HFFc6 (cell line): ENCODE measurements around the gene PLLP. TPM values are rescaled to one million over a fixed set of nuclear protein-coding genes. Genes with fewer than 3 reads are reported as not detected.

Experiments
- DNase-seq: peaks from one replicate; pipeline ENCODE4 v3.0.0-alpha.2; 2018
- H3K27ac Mint-ChIP-seq: 2 replicates; pipeline ENCODE4 v1.8.0; 2020; ENCODE audit warnings: mild to moderate bottlenecking, mixed read lengths
- H3K27me3 Mint-ChIP-seq: 2 replicates; pipeline ENCODE4 v1.8.0; 2021; ENCODE audit warnings: mild to moderate bottlenecking, moderate library complexity, mixed read lengths; ENCODE audit not compliant: insufficient read depth
- H3K36me3 Mint-ChIP-seq: 2 replicates; pipeline ENCODE4 v1.8.0; 2021; ENCODE audit warnings: low read depth, mixed read lengths
- H3K4me1 Mint-ChIP-seq: 2 replicates; pipeline ENCODE4 v1.8.0; 2020; ENCODE audit warnings: low read depth, mixed read lengths
- H3K4me3 Mint-ChIP-seq: 2 replicates; pipeline ENCODE4 v1.8.0; 2020; ENCODE audit warnings: mild to moderate bottlenecking, moderate library complexity, mixed read lengths
- H3K9me3 Mint-ChIP-seq: 2 replicates; pipeline ENCODE4 v1.8.0; 2020; ENCODE audit warnings: mild to moderate bottlenecking, mixed read lengths
- CTCF ChIP-seq: fragments of 200-600 bp; sonication (generic); IDR thresholded peaks from 2 replicates; pipeline ENCODE4 v1.5.0; 2021; ENCODE audit warnings: antibody characterized with exemption, mild to moderate bottlenecking
- total RNA-seq, 6 experiments: library from RNA; stranded (reverse); fragmentation: NEBNext Ultra II Directional; extraction: Animal tissue kit (Norgen Biotek cat#: 25700); gene quantifications; 2 replicates in 1 of 6; 3 replicates in 5 of 6; pipeline ENCODE4 v1.2.3, GENCODE V29; 2021

The PLLP gene
- total RNA-seq, 6 experiments from 2014 or later = not detected

DNA sequence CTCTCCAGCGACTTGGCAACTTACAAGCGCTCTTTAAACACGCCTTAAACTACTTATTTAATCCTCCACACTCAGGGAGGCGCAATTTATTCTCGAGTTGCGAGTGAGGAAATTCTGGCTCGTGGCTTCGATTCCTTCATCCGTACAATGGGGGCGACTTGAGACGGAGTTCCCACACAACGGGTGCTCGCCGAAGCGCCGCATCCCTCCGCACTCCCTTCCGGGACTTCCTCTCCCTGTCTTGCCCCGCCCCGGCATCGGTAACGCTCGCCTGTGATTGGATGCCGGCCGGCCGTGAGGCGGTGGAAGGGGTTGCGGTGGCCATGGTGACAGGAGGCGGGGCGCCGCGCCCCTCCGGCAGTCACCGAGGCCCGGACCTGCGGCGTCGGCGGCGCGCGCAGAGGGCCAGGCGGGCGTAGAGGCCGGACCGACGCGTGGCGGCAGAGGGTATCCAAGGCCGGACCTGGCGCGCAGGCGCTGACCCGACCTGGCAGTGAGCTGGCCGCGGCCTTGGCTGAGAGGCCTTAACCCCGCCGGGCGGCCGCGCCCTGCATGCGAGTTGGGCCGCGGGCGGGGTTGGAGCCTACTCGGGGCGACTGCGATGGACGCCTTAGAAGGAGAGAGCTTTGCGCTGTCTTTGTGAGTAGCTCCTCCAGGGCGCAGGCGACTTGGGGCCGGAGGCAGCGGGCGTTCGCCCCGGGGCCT lies 39.6 kb downstream of the PLLP start, which contains the start of gene ARL2BP:
TSS of gene ARL2BP (plus strand) at position 493 of the 705 bp plus-strand sequence. CDS start at position 602, 109 bp downstream.
- peaks cover 18% of the 10 kb centered on the region for H3K4me1 Mint-ChIP-seq
- peak within 1 kb of the TSS; percentile 97 for H3K27ac Mint-ChIP-seq
- peak; percentile 53 for TF ChIP-seq CTCF
- no peaks in the 10 kb centered on the region for H3K9me3 Mint-ChIP-seq
- H3K4me3 Mint-ChIP-seq = peak within 1 kb of the TSS; percentile 88
- H3K27me3 Mint-ChIP-seq = peaks cover 2% of the 10 kb centered on the region
- DNase-seq = peak; percentile 97
- H3K36me3 Mint-ChIP-seq = peaks cover 27% of the 10 kb centered on the region

DNA sequence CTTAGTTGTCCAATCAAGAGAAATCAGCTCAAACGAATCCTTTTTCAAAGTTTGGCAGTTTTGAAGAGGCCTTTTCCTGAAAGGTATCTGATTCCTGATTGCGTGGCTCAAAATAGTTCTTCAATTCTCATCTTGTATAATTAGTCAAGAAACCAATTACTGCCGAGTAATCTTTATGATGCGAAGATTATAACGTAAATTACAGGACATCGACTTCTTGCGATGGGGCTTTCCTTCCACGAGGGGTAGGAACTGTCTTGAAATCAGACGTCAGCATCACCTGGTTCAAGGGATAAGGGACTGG lies 40.1 kb downstream of the PLLP start:
- H3K9me3 Mint-ChIP-seq = no peaks in the 10 kb centered on the region
- TF ChIP-seq CTCF = no peak
- peak overlapping the region; percentile 88 for H3K4me3 Mint-ChIP-seq
- H3K36me3 Mint-ChIP-seq = peaks cover 24% of the 10 kb centered on the region
- peak overlapping the region; percentile 97 for H3K27ac Mint-ChIP-seq
- DNase-seq = no peak
- H3K4me1 Mint-ChIP-seq = peaks cover 18% of the 10 kb centered on the region
- peaks cover 2% of the 10 kb centered on the region for H3K27me3 Mint-ChIP-seq

DNA sequence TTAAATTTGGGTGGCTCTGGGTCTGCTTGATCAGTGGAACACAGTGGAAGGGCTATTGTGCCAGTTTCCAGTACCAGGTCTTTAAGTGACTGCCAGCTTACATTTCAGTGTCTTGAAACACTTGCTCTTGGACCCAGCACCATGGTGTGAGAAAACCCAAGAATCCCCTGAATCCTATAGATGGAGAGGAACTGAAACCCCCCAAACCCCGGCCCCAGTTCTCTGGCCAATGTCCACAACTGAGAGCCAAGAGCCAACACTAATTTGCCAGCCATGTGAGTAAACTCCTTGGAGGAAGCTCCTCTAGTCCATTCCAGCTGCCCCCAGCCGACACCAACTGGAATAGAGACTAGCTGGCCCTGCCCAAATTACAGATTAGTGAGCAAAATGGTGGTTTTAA lies 41.8 kb downstream of the PLLP start:
- Mint-ChIP-seq H3K4me3 (no peak overlapping the region), H3K4me1 (peaks cover 18% of the 10 kb centered on the region), H3K27me3 (peaks cover 2% of the 10 kb centered on the region), H3K9me3 (no peaks in the 10 kb centered on the region), H3K36me3 (peaks cover 26% of the 10 kb centered on the region), H3K27ac (no peak overlapping the region)
- no peak for TF ChIP-seq CTCF
- DNase-seq = no peak

DNA sequence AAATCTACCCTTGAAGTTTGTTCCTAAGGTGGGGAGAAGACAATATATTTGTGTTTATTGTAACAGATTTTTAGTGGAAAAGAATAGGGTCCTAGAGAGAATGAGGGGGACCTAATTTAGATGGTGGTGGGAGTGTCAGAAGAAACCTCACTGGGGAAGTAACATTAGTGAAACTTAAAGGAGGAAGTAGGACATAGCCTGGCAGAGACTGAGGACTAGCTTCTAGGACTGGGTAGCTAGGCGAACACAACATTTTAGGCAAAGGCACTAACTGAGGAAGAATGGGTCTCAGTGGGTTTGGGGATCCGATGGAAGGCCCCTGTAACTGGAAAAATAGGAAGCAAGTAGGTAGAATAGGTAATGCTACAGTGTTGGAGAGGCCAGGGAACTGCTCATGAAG lies 43.6 kb downstream of the PLLP start:
- no peak for TF ChIP-seq CTCF
- no peak for DNase-seq
- Mint-ChIP-seq H3K4me1 (peaks cover 19% of the 10 kb centered on the region), H3K27me3 (peaks cover 2% of the 10 kb centered on the region), H3K9me3 (no peaks in the 10 kb centered on the region), H3K27ac (no peak overlapping the region), H3K4me3 (no peak overlapping the region), H3K36me3 (peaks cover 27% of the 10 kb centered on the region)

DNA sequence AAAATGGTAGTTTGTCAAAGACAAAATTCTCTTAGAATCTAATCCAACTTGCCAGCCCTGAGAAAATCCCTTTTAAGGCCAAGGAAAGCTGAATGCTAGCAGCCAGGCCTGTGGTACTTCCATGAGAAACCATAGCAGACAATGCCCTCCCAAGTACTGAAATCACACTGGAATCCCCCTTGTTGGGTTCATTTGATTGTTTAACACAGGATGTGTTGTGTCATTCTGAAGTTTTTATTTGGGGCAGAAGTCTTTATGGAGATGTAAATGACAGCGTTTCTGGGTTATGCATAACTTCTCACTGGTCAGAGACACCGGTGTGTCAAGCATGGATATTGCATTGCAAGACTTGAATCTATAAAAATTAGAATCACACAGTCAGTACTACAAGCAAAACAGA lies 45.4 kb downstream of the PLLP start:
- Mint-ChIP-seq H3K27ac (no peak overlapping the region), H3K9me3 (no peaks in the 10 kb centered on the region), H3K27me3 (no peaks in the 10 kb centered on the region; the same call in 1 of the 2 replicates), H3K36me3 (peaks cover 29% of the 10 kb centered on the region), H3K4me1 (peaks cover 15% of the 10 kb centered on the region), H3K4me3 (no peak overlapping the region)
- TF ChIP-seq CTCF = no peak
- DNase-seq = no peak
